Measurements from ENCODE around the gene APEX1.

DNA sequence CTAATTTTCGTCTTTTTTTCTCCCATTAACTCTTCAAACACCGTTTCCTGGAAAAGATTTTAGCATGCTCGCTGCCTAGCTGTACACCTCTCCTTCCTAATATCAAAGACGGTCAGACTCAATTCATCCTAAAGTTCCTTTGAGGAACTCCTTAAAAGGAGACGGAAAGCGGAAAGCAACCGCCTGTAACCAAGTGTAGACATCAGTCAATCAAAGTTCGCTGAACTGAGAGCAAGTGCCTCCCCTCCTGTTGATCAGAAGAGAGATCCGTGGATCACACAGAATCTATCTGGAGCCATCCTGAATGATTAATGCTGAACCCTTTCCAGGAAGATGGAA lies 41.3 kb upstream of the APEX1 start:
- TF ChIP-seq TAF1 (IDR thresholded peaks at IDR 0.05; ENCODE audit: low read depth, low read length) (0 out of 2 replicates have a peak, but pooled peaks have one; percentile 22), POLR2A (IDR thresholded peaks at IDR 0.05; ENCODE audit: low read depth, low read length) (no peak), SPI1 (IDR thresholded peaks at IDR 0.05; ENCODE audit: low read depth, low read length) (no peak), POLR2AphosphoS5 (IDR thresholded peaks at IDR 0.05; ENCODE audit: low read depth, low read length) (no peak)
